Stomach (tissue), 9 donors: ENCODE data around the gene IL22RA2. TPM values are rescaled to one million over a fixed set of nuclear protein-coding genes. Genes with fewer than 3 reads are reported as not detected.

ENCODE experiments used
- DNase-seq, 2 donors: peaks; one replicate each; pipeline versions ENCODE4 v3.0.0 to v3.0.0-alpha.2; 2013 to 2019
- H3K27ac ChIP-seq, 5 donors: fragments of 200-600 bp in 4 of 5; sonication (generic) in 4 of 5; one replicate each; pipeline ENCODE4 v1.5.1; 2013 to 2019; ENCODE audit warnings: mild to moderate bottlenecking in 1 of 5, moderate library complexity in 1 of 5
- H3K27me3 ChIP-seq, 3 donors: fragments of 200-600 bp; sonication (generic); one replicate each; pipeline ENCODE4 v1.5.1; 2017 to 2019; ENCODE audit warnings: mixed run types in 1 of 3
- H3K36me3 ChIP-seq, 4 donors: fragments of 200-600 bp; sonication (generic); 1 replicate in 3 of 4; 2 replicates in 1 of 4; pipeline ENCODE4 v1.5.1; 2016 to 2019
- H3K4me1 ChIP-seq, 4 donors: fragments of 200-600 bp; sonication (generic); one replicate each; pipeline ENCODE4 v1.5.1; 2016 to 2019
- H3K4me3 ChIP-seq, 4 donors: fragments of 200-600 bp; sonication (generic) in 3 of 4; one replicate each; pipeline ENCODE4 v1.5.1; 2016 to 2019; ENCODE audit warnings: mild to moderate bottlenecking in 1 of 4
- H3K9me3 ChIP-seq, 4 donors: fragments of 200-600 bp; sonication (generic); one replicate each; pipeline ENCODE4 v1.5.1; 2016 to 2019
- EP300 ChIP-seq: sonication (generic); formaldehyde crosslinking; IDR thresholded peaks from one replicate; pipeline ENCODE4 v1.6.1; 2017; ENCODE audit warnings: antibody characterized with exemption
- POLR2A ChIP-seq, 4 donors: fragments of 450-650 bp; IDR thresholded peaks; one replicate each; pipeline ENCODE4 v1.6.1; 2016; ENCODE audit warnings: antibody characterized with exemption in 4 of 4, control low read depth in 2 of 4, mild to moderate bottlenecking in 1 of 4, moderate library complexity in 1 of 4
- POLR2AphosphoS5 ChIP-seq, 3 donors: sonication (generic); formaldehyde crosslinking; IDR thresholded peaks; one replicate each; pipeline ENCODE4 v1.6.1; 2016; ENCODE audit warnings: antibody characterized with exemption in 3 of 3
- WGBS, 5 donors: extraction: QIAGEN DNeasy Blood & Tissue Kit in 3 of 5; methylation state at CpG; one replicate each; pipeline versions ENCODE4 v1.1.5 to v1.1.7; 2013 to 2018; 5-methylcytosine and 5-hydroxymethylcytosine counted together
- intact Hi-C: fragments of 100-400 bp; cut with DNase I; formaldehyde crosslinking; loops from one replicate; pipeline ENCODE4 v1.15.1; 2023; ENCODE audit warnings: low total_unique reads
- polyA plus RNA-seq, 3 donors: library from polyadenylated mRNA; stranded (reverse); fragments of 200-250 nt; gene quantifications; one replicate each; pipeline ENCODE4 v1.2.3, GENCODE V29; 2013
- total RNA-seq, 5 donors: library from RNA; depleted of rRNA; stranded (reverse); fragments of >200 nt; gene quantifications; one replicate each; pipeline versions ENCODE4 v1.1.0 to v1.2.3, GENCODE V29; 2014 to 2016
- TF ChIP-seq, protein P1 (sequence below), 7 experiments: fragments of 450-650 bp in 4 of 7; fragments of 200-600 bp in 3 of 7; sonication (generic) in 3 of 7; IDR thresholded peaks; one replicate each; pipeline ENCODE4 v1.5.1; 2016 to 2019; ENCODE audit warnings: antibody characterized with exemption in 7 of 7, control low read depth in 2 of 7, mild to moderate bottlenecking in 1 of 7
- donor health status: healthy with polysubstance abuse.
- donor health status: Bipolar disorder and iron deficiency.
- donor health status: healthy.

IL22RA2 gene
- total and polyA plus RNA-seq, 8 donors: 0.05 TPM; not detected in 7

DNA sequence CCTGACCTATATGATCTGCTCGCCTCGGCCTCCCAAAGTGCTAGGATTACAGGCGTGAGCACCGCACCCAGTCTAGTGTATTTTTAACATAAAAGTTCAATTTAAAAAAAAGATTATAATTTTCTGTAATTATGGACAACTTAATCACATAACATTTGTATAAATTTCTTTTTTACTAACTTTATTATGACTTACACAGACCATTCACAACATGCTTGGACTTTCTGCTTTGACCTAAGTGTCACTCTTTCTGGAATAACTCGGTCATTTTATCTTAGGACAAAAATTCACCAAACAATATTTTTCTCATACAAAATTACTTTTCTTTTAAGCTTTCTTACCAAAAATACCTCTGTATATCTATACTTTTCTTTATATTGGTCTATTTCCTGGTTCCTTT lies 15.4 kb upstream of the IL22RA2 start:
- no peak for DNase-seq
- intact Hi-C loops: no loop called here
- H3K4me3 ChIP-seq: no peak overlapping the region
- H3K9me3 ChIP-seq: peaks cover 0 to 38% (median 24%) of the 10 kb centered on the region in 4 donors
- no peak overlapping the region for H3K27ac ChIP-seq
- H3K36me3 ChIP-seq: no peaks in the 10 kb centered on the region
- H3K27me3 ChIP-seq: no peaks in the 10 kb centered on the region
- no peaks in the 10 kb centered on the region for H3K4me1 ChIP-seq
- no peak for TF ChIP-seq POLR2A (IDR thresholded peaks at IDR 0.05)
- TF ChIP-seq, protein P1, sequence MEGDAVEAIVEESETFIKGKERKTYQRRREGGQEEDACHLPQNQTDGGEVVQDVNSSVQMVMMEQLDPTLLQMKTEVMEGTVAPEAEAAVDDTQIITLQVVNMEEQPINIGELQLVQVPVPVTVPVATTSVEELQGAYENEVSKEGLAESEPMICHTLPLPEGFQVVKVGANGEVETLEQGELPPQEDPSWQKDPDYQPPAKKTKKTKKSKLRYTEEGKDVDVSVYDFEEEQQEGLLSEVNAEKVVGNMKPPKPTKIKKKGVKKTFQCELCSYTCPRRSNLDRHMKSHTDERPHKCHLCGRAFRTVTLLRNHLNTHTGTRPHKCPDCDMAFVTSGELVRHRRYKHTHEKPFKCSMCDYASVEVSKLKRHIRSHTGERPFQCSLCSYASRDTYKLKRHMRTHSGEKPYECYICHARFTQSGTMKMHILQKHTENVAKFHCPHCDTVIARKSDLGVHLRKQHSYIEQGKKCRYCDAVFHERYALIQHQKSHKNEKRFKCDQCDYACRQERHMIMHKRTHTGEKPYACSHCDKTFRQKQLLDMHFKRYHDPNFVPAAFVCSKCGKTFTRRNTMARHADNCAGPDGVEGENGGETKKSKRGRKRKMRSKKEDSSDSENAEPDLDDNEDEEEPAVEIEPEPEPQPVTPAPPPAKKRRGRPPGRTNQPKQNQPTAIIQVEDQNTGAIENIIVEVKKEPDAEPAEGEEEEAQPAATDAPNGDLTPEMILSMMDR (IDR thresholded peaks at IDR 0.05): no peak
- no peak for TF ChIP-seq EP300
- TF ChIP-seq POLR2AphosphoS5 (IDR thresholded peaks at IDR 0.05): no peak
- WGBS, 5 donors: 89 to 96% (median 92%) methylated on average over 5 of the region's 5 CpGs

GRCh38 chr6:137185290-137185689 lies 11.8 kb upstream of the IL22RA2 start:
- intact Hi-C loops: no loop called here
- WGBS, 5 donors: 82 to 94% (median 91%) methylated on average over 3 of the region's 3 CpGs
- H3K36me3 ChIP-seq: no peaks in the 10 kb centered on the region
- H3K9me3 ChIP-seq: peaks cover 0 to 69% (median 48%) of the 10 kb centered on the region in 4 donors
- no peak for TF ChIP-seq EP300
- no peak for TF ChIP-seq POLR2A (IDR thresholded peaks at IDR 0.05)
- no peak for TF ChIP-seq POLR2AphosphoS5 (IDR thresholded peaks at IDR 0.05)
- TF ChIP-seq, protein P1 (IDR thresholded peaks at IDR 0.05): no peak
- H3K4me3 ChIP-seq: no peak overlapping the region
- H3K27me3 ChIP-seq: no peaks in the 10 kb centered on the region
- no peaks in the 10 kb centered on the region for H3K4me1 ChIP-seq
- no peak overlapping the region for H3K27ac ChIP-seq
- no peak for DNase-seq

DNA sequence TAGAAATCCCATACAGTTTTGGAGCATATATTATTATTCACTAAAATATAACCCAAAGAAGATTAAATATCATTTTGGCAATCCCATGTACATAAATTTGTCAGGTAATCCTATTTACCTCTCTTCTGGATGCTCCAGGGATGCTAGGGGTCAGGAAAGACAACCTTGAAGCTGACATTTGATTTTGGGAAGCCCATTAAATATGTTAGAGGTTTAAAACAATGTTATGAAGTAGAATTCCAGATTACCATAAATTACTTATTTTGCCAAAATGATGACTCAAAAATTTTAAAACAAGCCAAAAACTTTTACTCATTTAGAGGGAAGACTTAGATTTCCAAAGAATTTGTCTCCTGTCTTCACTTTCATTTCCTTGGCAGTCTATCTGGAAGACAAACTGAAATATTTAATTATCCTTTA lies 9.2 kb upstream of the IL22RA2 start:
- DNase-seq: no peak
- Histone ChIP-seq H3K36me3 (no peaks in the 10 kb centered on the region), H3K4me3 (no peak overlapping the region), H3K27ac (no peak overlapping the region), H3K9me3 (peaks cover 0 to 61% (median 42%) of the 10 kb centered on the region in 4 donors), H3K4me1 (no peaks in the 10 kb centered on the region), H3K27me3 (no peaks in the 10 kb centered on the region)
- TF ChIP-seq, protein P1 (IDR thresholded peaks at IDR 0.05): no peak
- intact Hi-C loops: no loop called here

DNA sequence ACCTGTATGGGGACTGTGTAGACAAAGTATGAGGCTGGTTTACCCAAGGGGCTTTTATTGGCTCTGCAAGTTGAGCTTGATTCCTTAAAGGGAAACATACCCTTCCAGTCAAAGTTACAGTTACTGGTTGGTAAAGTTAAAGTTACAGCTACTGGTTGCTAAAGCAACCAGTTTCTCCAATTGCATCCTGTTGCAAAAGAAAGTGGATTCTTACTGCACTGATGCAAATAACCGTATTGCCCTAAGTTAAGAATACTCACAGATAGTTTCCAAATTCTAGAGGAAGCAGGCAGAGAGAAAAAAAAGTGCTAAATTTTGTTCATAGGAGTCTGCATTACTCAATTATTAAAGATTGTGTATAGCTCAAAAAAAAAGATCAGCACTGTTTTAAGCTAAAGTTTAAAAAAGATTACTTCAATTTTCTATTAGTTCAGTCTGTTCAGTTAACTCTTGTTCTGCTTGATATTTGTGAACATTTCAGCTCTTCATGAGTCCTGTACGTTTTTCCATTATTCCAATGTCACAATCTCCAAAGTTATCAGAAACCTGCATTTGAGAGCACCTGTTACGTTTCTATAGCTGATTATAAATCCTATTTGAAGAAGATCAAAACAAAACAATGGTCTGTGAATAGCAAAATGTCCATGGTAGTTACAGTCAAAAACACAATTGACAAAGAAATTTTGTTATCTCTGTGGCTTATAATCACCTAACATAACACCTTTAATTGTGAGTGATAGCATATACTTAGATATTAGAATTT lies 8.6 kb upstream of the IL22RA2 start:
- H3K27me3 ChIP-seq: no peaks in the 10 kb centered on the region
- H3K36me3 ChIP-seq: no peaks in the 10 kb centered on the region
- intact Hi-C loops: no loop called here
- no peak overlapping the region for H3K4me3 ChIP-seq
- no peak overlapping the region for H3K27ac ChIP-seq
- 74 to 78% (median 76%) methylated on average over 3 of the region's 3 CpGs for WGBS, 5 donors
- H3K4me1 ChIP-seq: no peaks in the 10 kb centered on the region
- TF ChIP-seq POLR2AphosphoS5 (IDR thresholded peaks at IDR 0.05) (no peak), EP300 (no peak), POLR2A (IDR thresholded peaks at IDR 0.05) (no peak)
- TF ChIP-seq, protein P1 (IDR thresholded peaks at IDR 0.05): no peak
- H3K9me3 ChIP-seq: peaks cover 0 to 61% (median 42%) of the 10 kb centered on the region in 4 donors
- DNase-seq: no peak
